HEK293T (cell line): ENCODE data around the gene KAT6B.

ENCODE experiments used
- ARNT ChIP-seq: fragments of 450-650 bp; IDR thresholded peaks from 2 replicates; pipeline ENCODE4 v1.6.1; 2017; ENCODE audit warnings: mild to moderate bottlenecking
- BHLHE40 ChIP-seq: fragments of 450-650 bp; IDR thresholded peaks from 2 replicates; pipeline ENCODE4 v1.6.1; 2016; ENCODE audit warnings: mild to moderate bottlenecking, moderate library complexity, borderline replicate concordance
- L3MBTL2 ChIP-seq: fragments of 450-650 bp; conservative IDR thresholded peaks from 2 replicates; pipeline ENCODE4 v1.6.1; 2016; ENCODE audit warnings: mild to moderate bottlenecking
- SP1 ChIP-seq: fragments of 450-650 bp; IDR thresholded peaks from 2 replicates; pipeline ENCODE4 v1.6.1; 2017
- SUZ12 ChIP-seq: fragments of 450-650 bp; IDR thresholded peaks from 2 replicates; pipeline ENCODE4 v1.6.1; 2016; ENCODE audit warnings: mild to moderate bottlenecking
- TARDBP ChIP-seq: fragments of 450-650 bp; IDR thresholded peaks from 2 replicates; pipeline ENCODE4 v1.6.1; 2016
- ZNF384 ChIP-seq: fragments of 450-650 bp; IDR thresholded peaks from 2 replicates; pipeline ENCODE4 v1.6.1; 2016

GRCh38 chr10:74988832-74989561 lies 162.6 kb downstream of the KAT6B start:
- TF ChIP-seq SUZ12 (no peak), ARNT (no peak), BHLHE40 (no peak), SP1 (no peak), L3MBTL2 (no peak), TARDBP (no peak), ZNF384 (no peak)
